HG02973 (cell line): ENCODE data around the gene PDE5A.

ENCODE experiments used
- ATAC-seq: cut with Tn5 transposase; IDR thresholded peaks from one replicate; pipeline ENCODE4 v1.9.1; 2021; ENCODE audit warnings: moderate library complexity; ENCODE audit not compliant: unreplicated experiment

PDE5A gene

GRCh38 chr4:119587796-119588195 lies 40.8 kb downstream of the PDE5A start:
- no peak for ATAC-seq

GRCh38 chr4:119585771-119586170 lies 42.8 kb downstream of the PDE5A start:
- no peak for ATAC-seq

- ATAC-seq, result no peak
These were observed 47.3 kb downstream of the PDE5A start for GRCh38 chr4:119581190-119581873.

- ATAC-seq, result no peak
These were observed 48.3 kb downstream of the PDE5A start for GRCh38 chr4:119580293-119580692.

- ATAC-seq, result no peak
These were observed 48.8 kb downstream of the PDE5A start for GRCh38 chr4:119579823-119580222.

DNA sequence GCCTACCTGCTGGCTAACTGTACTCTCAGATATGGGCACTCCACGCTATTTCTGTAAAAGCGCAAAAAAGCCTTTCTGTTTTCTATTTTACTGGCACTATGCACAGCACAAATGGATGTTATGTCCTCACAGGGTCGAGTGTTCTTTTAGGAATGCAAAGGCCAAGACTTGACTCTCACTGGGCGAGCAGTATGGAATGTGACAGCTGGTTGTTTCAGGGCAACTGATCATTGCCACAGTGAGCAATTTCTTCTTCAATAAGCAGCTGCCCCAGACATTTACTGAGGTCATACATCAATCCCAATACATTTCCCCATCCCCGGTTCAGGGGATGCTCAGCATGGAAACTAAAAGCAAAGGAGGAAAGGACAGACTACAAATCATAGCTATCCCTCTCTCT lies 58.2 kb downstream of the PDE5A start:
- ATAC-seq, result no peak

DNA sequence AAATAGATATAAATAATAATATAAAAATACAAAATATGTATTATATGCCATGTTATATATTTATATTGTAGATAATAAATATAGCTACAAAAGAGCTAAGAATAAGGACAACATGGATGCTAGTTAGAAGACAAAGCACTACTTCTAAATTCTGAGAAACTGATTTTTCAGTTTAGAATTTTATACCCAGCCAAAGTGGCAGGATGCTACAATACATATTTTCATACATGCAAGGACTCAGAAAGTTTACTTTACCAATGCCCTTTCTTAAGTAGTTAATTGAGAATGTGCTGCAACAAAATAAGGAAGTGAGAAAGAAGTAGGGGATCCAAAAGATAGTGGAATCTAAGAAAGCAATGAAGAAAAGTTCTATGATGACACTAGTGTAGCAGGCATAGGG lies 64.5 kb downstream of the PDE5A start:
- ATAC-seq, result no peak

DNA sequence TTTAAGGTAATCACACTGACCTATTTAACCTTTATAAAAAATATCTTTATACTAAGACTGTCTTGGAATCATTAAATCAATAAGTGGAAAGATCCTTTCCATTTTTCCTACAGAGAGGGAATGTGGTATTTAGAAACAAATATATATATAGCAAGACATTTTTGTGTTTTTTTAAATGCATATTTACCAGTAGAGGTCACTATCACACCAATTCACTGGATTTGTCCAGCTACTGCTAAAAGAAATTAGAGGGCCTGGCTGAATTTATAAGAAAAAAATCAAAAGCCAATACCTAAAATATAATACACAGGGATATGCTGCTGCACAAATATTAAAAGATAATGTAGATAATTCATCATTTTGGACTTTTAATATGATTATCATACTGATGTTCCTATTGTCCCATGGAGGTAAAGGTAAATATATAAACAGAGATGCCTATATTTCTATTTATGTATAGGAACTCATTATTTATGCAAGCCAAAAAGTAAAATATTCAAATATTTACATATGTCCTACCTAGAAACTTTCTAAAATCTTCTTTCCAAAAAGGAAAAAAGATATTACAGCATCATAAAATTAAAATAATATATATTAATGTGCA lies 69.5 kb downstream of the PDE5A start:
- ATAC-seq, result no peak

DNA sequence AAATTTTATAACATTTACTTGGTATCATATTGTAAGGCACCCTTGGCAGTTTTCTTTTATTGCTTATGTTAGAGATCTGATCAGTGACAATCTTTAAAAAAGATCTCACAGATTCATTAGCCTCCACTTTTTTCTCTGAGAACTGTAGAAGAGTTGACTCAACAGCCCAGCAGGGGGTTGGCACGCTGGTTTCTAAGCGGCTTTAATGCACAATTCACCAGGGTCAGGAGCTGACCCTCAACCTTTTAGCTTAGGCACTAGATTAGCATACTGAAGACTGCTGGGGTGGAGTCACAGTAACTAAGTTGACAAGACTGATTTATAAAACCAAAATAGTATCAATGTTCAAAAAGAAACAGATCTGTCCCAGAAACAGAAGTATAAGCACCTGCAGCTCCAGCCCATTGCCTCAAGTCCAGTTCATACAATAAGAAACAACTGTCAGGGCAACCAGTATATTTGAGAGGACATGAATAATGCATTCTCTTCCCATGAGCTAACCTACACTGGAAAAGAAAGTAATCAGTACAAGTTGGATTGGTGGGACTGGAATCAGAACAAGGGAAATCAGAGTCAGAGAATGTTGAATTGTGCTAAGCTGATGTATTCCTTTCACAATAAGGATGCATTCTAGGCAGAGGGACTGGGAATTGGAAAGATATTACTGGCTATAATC lies 77.6 kb downstream of the PDE5A start:
- ATAC-seq, result no peak

DNA sequence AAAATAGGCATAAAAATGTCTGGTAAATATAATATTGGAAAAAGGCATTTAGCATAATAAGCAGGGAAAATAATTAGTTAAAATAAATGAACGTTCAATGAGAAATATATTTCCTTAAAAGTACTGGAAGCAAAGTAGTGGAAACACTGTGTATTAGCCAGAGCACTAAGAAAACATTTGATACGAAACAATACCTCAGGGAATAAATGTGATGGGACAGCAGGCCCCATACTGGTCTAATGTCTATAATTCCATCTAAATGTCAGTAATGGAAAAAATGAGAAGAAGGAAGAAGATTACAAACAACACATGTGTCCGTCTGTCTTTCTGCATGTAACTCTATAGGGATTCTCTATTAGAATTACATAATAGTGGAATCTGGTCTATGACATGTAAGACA lies 79.0 kb downstream of the PDE5A start:
- ATAC-seq, result no peak

DNA sequence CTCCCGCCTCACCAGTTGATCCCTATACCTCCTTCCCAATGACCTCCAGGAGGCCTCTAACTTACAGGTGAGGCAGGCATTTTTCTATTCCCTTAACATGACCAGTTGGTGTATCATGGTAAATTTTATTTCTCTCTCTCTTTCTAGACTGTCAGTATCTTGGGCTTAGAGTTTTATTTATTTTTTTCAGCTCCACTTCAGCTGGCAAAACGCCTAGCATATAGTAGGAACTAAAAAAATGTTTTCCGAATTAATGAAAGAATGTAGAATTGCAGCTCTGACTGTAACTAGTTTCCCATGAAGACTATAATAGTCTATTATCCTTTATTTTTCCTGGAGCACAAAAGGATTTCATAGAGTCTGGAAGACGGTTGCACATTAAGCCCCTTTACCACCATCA lies 84.8 kb downstream of the PDE5A start:
- ATAC-seq, result no peak

DNA sequence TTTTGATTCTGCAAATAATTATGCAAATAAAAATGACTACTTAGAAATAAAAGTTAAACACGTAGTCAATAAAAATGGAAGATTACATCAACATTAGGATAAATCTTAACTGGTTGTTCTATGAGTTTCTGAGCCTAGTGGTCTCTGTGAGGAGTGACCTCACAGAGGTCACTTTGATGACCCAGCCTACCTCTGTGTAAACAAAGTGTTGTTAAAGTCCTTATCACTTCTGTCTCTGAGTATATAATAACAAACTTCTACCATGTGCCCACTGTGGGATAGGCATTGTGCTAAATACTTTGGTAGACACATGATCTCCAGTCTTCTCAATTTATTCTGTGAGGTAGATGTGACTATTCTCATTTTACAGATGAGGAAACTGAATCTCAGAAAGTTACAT lies 85.4 kb downstream of the PDE5A start:
- no peak for ATAC-seq

GRCh38 chr4:119540249-119540648 lies 88.4 kb downstream of the PDE5A start:
- no peak for ATAC-seq

DNA sequence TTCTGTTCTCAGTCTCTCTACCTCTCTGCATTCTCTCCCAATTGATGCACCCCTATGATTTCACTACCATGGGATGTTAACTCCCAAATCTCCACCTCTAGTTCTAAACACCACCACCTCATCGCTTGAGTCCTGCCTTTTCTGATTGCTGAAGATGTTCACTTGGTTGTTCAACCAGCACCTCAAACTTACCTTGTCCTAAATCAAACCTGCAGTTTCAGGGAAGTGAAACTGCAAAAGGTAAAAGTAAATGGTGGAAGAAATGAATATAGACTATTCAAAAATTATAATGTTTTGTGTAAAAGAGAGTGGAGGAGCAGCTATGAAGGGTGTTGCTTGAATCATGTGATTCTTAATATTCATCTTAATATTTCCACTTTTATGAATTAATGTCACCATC lies 91.0 kb downstream of the PDE5A start:
- ATAC-seq, result no peak

DNA sequence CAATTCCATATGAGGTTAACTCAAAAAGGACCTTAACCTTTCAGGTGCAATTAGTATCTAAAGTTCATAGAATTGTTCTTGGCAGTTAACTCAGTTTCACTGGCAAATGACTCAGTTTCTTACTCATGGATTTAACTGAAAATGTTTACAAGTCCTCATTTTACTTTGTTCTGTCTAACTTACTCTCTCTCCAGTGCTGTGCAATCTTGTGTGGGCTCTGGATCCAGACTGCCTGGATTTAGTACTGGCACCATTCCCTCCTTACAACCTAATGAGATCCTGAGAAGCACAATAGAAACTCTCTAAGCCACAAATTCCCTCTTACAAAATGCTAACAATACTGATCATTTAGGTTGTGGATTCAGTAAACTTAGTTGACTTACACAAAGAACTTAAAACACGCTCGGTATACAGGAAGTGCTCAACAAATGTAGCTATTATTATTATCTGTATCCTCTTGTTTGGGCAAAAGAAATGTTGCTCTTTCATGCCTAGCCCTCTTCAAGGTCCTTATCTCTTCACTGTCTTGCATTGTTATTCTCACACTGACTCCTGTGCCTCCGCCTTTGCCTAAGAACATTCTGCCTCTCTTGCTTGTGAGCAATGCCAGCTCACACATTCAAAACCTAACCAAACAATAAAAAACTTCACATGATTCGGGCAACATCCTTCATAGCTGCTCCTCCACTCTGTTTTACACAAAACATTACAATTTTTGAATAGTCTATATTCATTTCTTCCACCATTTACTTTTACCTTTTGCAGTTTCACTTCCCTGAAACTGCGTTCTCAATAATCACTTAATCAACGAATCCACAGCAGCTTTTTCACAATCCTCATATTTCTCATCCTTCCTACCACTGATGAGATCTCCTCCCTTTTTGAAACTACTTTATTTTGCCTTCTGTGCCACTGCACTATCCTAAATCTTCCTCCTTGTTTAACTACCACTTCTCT lies 91.8 kb downstream of the PDE5A start:
- ATAC-seq, result no peak

- ATAC-seq, result no peak
These were observed 96.3 kb downstream of the PDE5A start for GRCh38 chr4:119532319-119532718.

DNA sequence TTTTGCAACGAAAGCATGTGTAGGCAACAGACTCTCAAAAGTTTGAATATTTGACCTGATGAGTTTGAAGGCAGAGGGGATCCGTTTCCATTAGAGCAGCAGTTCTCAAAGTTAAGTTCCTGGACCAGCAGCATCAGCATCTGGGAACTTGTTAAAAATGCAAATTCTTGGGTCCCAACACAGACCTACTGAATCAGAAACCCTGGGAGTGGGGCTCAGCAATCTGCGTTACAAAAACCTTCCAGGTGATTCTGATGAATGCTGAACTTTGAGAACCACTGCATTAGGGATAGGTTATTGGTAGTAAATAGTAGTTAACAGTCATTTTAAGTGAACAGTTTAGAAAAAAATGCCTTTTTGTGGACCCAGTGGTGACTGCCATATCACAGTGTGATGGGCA lies 98.8 kb downstream of the PDE5A start:
- no peak for ATAC-seq

- no peak for ATAC-seq
These were observed 101.6 kb downstream of the PDE5A start for GRCh38 chr4:119526786-119527550.

GRCh38 chr4:119525771-119526712 lies 102.6 kb downstream of the PDE5A start:
- no peak for ATAC-seq
